GM12892 (cell line): Measurements from ENCODE around the gene DLG1.

Source experiments
- POLR2A ChIP-seq: IDR thresholded peaks from 2 replicates; pipeline ENCODE4 v1.6.1; 2011; ENCODE audit warnings: low read depth, low read length, control low read depth
- POLR2AphosphoS5 ChIP-seq: IDR thresholded peaks from 2 replicates; pipeline ENCODE4 v1.6.1; 2011; ENCODE audit warnings: low read depth, low read length, control low read depth
- TAF1 ChIP-seq: IDR thresholded peaks from 2 replicates; pipeline ENCODE4 v1.6.1; 2011; ENCODE audit warnings: low read depth, mild to moderate bottlenecking, control low read depth, low read length, borderline replicate concordance

DNA sequence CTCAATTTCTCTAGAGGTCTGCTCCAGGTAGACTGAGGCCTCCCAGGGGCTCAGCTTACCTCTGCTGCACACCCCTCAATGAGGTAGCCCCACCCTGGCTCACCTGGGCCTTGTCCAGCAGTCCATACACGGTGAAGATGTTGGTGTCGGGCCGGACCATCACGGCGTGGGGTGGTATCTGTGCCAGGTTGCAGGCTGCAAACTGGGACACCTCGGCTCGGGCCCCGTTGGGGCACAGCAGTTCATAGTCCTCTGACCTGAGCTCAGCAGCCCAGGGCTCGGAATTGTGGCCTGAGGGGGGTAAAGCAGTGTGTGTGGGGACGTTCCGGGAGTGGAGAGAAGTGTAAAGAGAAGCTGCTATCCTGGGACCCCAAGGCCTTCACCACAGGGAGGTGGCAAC, 292.0 kb downstream of the DLG1 start:
- TF ChIP-seq TAF1: no peak
- TF ChIP-seq POLR2A: no peak
- no peak for TF ChIP-seq POLR2AphosphoS5
